SK-N-SH treated with all-trans-retinoic acid at 6 μM for 48 hours (cell line): ENCODE data around the gene LILRB3.

Experiments used
- ATAC-seq: fragments of 200-7000 bp; cut with Tn5 transposase; 3 replicates; pipeline ENCODE4 v1.9.1; 2020; ENCODE audit warnings: mild to moderate bottlenecking, moderate library complexity
- ARNTL ChIP-seq: fragments of 450-650 bp; formaldehyde crosslinking; IDR thresholded peaks from 2 replicates; pipeline ENCODE4 v1.5.0; 2020; ENCODE audit warnings: low read depth, mild to moderate bottlenecking, moderate library complexity, borderline replicate concordance
- CREB5 ChIP-seq: fragments of 250-450 bp; sonication (Bioruptor Pico); IDR thresholded peaks from 2 replicates; pipeline ENCODE4 v1.5.1; 2020; ENCODE audit warnings: low read depth, mild to moderate bottlenecking, moderate library complexity
- CSDC2 ChIP-seq: fragments of 250-450 bp; sonication (Bioruptor Pico); IDR thresholded peaks from 2 replicates; pipeline ENCODE4 v1.5.0; 2020; ENCODE audit warnings: mild to moderate bottlenecking, moderate library complexity
- CSRNP3 ChIP-seq: fragments of 250-450 bp; sonication (Bioruptor Pico); IDR thresholded peaks from 2 replicates; pipeline ENCODE4 v1.5.1; 2021; ENCODE audit warnings: mild to moderate bottlenecking, moderate library complexity
- ESRRG ChIP-seq: fragments of 250-450 bp; sonication (Bioruptor Pico); IDR thresholded peaks from 2 replicates; pipeline ENCODE4 v1.6.1; 2021; ENCODE audit warnings: mild to moderate bottlenecking
- GLIS3 ChIP-seq: fragments of 250-450 bp; sonication (Bioruptor Pico); IDR thresholded peaks from 2 replicates; pipeline ENCODE4 v1.5.0; 2020; ENCODE audit warnings: mild to moderate bottlenecking, moderate library complexity
- ISL1 ChIP-seq: fragments of 250-450 bp; sonication (Bioruptor Pico); IDR thresholded peaks from 2 replicates; pipeline ENCODE4 v2.1.2; 2022; ENCODE audit warnings: mild to moderate bottlenecking, moderate library complexity
- OSR1 ChIP-seq: fragments of 250-450 bp; sonication (Bioruptor Pico); IDR thresholded peaks from 2 replicates; pipeline ENCODE4 v1.8.0; 2022; ENCODE audit warnings: moderate library complexity, mild to moderate bottlenecking, inconsistent platforms
- PPARA ChIP-seq: fragments of 250-450 bp; sonication (Bioruptor Pico); IDR thresholded peaks from 2 replicates; pipeline ENCODE4 v1.5.0; 2020; ENCODE audit warnings: mild to moderate bottlenecking, borderline replicate concordance
- RARB ChIP-seq: fragments of 250-450 bp; sonication (Bioruptor Pico); IDR thresholded peaks from 2 replicates; pipeline ENCODE4 v1.8.0; 2021; ENCODE audit warnings: mild to moderate bottlenecking, moderate library complexity
- SNAI2 ChIP-seq: fragments of 250-450 bp; sonication (Bioruptor Pico); IDR thresholded peaks from 2 replicates; pipeline ENCODE4 v1.5.0; 2020; ENCODE audit warnings: mild to moderate bottlenecking, moderate library complexity
- TCF4 ChIP-seq: fragments of 250-450 bp; sonication (Bioruptor Pico); IDR thresholded peaks from 2 replicates; pipeline ENCODE4 v1.8.0; 2021; ENCODE audit warnings: mild to moderate bottlenecking, moderate library complexity, borderline replicate concordance
- TOX ChIP-seq: fragments of 250-450 bp; sonication (Bioruptor Pico); IDR thresholded peaks from 2 replicates; pipeline ENCODE4 v1.8.0; 2021; ENCODE audit warnings: mild to moderate bottlenecking, moderate library complexity, borderline replicate concordance
- TSHZ2 ChIP-seq: fragments of 250-450 bp; sonication (Bioruptor Pico); IDR thresholded peaks from 2 replicates; pipeline ENCODE4 v1.5.0; 2020; ENCODE audit warnings: mild to moderate bottlenecking, moderate library complexity
- ZC3H10 ChIP-seq: fragments of 250-450 bp; sonication (Bioruptor Pico); IDR thresholded peaks from 2 replicates; pipeline ENCODE4 v1.5.1; 2021; ENCODE audit warnings: mild to moderate bottlenecking, moderate library complexity
- ZFP3 ChIP-seq: fragments of 250-450 bp; sonication (Bioruptor Pico); IDR thresholded peaks from 2 replicates; pipeline ENCODE4 v1.5.0; 2020; ENCODE audit warnings: mild to moderate bottlenecking, moderate library complexity
- ZFP30 ChIP-seq: fragments of 450-650 bp; formaldehyde crosslinking; IDR thresholded peaks from 2 replicates; pipeline ENCODE4 v1.5.0; 2022; ENCODE audit warnings: mild to moderate bottlenecking, moderate library complexity
- ZNF565 ChIP-seq: fragments of 450-650 bp; formaldehyde crosslinking; conservative IDR thresholded peaks from 2 replicates; pipeline ENCODE4 v1.5.0; 2020; ENCODE audit warnings: low read depth, mild to moderate bottlenecking, moderate library complexity
- ZNF70 ChIP-seq: fragments of 450-650 bp; formaldehyde crosslinking; IDR thresholded peaks from 2 replicates; pipeline ENCODE4 v1.5.0; 2020; ENCODE audit warnings: mild to moderate bottlenecking, moderate library complexity
- ZNF8 ChIP-seq: fragments of 450-650 bp; formaldehyde crosslinking; IDR thresholded peaks from 2 replicates; pipeline ENCODE4 v1.5.0; 2020; ENCODE audit warnings: mild to moderate bottlenecking, moderate library complexity
- TF ChIP-seq, protein P1 (sequence below): fragments of 250-450 bp; sonication (Bioruptor Pico); IDR thresholded peaks from 2 replicates; pipeline ENCODE4 v1.8.0; 2021; ENCODE audit warnings: low read depth, mild to moderate bottlenecking, moderate library complexity, borderline replicate concordance
- TF ChIP-seq, protein P2 (sequence below): fragments of 250-450 bp; sonication (Bioruptor Pico); IDR thresholded peaks from 2 replicates; pipeline ENCODE4 v1.8.0; 2020; ENCODE audit warnings: mild to moderate bottlenecking, moderate library complexity, borderline replicate concordance

LILRB3 gene

DNA sequence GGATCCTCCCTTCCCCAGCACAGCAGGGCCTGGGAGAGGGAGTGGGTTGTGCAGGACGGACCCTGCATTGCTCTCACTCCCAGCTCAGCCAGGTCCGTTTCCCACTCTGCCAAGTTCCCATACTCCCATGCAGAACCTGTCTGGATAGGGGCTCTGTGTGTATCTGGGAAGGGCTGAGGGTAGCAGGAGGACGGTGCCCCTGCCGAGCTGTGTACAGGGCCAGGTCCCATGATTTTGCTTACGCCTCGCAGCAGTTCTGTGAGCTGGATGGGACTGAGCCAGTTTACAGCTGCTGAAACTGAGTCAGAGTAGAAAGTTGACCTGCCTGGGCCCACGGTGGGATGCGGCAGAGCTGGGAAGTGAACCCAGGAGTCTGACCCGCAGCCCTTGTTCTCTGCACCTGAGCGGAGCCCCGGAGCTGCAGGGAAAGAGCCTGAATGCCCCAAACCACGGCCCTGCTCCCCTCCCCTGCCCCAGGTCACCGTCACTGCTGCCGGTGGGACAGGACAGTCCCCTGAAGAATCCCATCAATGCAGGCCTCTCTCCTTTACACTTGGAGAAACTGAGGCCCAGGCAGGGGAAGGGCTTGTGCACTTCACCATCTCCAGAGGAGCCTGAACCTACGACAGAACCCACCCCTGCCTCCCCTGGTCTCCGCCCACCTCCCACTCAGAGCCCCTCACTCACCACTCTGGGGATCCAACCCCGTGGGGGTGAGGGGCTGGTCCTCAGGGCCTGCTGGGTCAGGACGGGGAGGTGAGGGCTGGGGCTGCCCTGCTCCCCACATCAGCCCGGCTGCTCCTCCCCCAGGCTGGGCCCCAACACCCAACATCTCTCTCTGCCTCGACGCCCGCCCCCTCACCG lies 30.8 kb upstream of the LILRB3 start:
- TF ChIP-seq SNAI2 (CRISPR knock-in tag) (no peak), ZFP3 (CRISPR knock-in tag) (no peak), CSDC2 (CRISPR knock-in tag) (no peak), TCF4 (CRISPR knock-in tag) (no peak), TOX (CRISPR knock-in tag) (no peak), ARNTL (CRISPR knock-in tag) (no peak), ZC3H10 (CRISPR knock-in tag) (no peak)
- ATAC-seq: no peak

- no peak for ATAC-seq
- no peak for TF ChIP-seq ZNF565 (CRISPR knock-in tag)
- TF ChIP-seq ZNF8: no peak
Measured at GRCh38 chr19:54252845-54253244, 30.0 kb upstream of the LILRB3 start.

GRCh38 chr19:54252243-54252642 lies 29.4 kb upstream of the LILRB3 start:
- no peak for ATAC-seq
- TF ChIP-seq ARNTL (CRISPR knock-in tag): no peak
- no peak for TF ChIP-seq OSR1 (CRISPR knock-in tag)
- no peak for TF ChIP-seq CSDC2 (CRISPR knock-in tag)
- no peak for TF ChIP-seq SNAI2 (CRISPR knock-in tag)
- TF ChIP-seq RARB (CRISPR knock-in tag): no peak

DNA sequence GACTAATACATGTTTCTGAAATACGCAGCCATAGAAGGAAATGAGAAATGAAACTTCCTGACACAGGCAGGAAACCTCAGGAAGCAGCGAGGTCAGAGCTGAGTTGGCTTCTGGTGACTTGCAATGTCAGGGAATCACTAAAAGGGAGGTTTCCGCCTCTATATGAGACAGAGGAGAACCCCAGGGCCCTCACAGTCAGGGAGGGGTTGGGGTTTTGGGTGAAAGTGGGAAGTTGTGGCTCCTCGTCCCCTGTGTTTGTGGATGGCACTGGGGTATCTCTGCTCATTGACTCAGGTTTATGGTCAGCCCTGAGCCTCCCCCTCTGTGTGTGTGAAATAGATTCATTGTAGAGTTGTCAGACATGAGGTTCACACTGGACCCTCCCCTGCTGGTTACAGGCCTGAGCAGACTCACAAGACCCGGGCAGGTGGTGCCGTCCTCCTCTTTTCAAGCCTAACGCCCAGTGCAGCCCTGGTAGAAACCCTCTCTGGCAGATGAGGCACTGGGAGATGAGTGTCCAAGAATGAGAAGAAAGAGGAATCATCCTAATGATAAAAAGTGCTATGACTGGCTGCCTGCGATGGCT lies 25.3 kb upstream of the LILRB3 start:
- ATAC-seq: peak; percentile 57
- TF ChIP-seq PPARA: no peak
- TF ChIP-seq TCF4 (CRISPR knock-in tag): no peak
- no peak for TF ChIP-seq GLIS3 (CRISPR knock-in tag)
- TF ChIP-seq ZNF70 (CRISPR knock-in tag): no peak
- no peak for TF ChIP-seq ZNF565 (CRISPR knock-in tag)
- TF ChIP-seq ARNTL (CRISPR knock-in tag): no peak
- no peak for TF ChIP-seq ISL1 (CRISPR knock-in tag)
- TF ChIP-seq CSRNP3 (CRISPR knock-in tag): no peak
- no peak for TF ChIP-seq CREB5 (CRISPR knock-in tag)
- no peak for TF ChIP-seq OSR1 (CRISPR knock-in tag)
- no peak for TF ChIP-seq CSDC2 (CRISPR knock-in tag)
- no peak for TF ChIP-seq ZNF8
- TF ChIP-seq SNAI2 (CRISPR knock-in tag): no peak
- no peak for TF ChIP-seq TSHZ2 (CRISPR knock-in tag)
- TF ChIP-seq ZFP30 (CRISPR knock-in tag): no peak
- no peak for TF ChIP-seq ESRRG
- TF ChIP-seq, protein P1, sequence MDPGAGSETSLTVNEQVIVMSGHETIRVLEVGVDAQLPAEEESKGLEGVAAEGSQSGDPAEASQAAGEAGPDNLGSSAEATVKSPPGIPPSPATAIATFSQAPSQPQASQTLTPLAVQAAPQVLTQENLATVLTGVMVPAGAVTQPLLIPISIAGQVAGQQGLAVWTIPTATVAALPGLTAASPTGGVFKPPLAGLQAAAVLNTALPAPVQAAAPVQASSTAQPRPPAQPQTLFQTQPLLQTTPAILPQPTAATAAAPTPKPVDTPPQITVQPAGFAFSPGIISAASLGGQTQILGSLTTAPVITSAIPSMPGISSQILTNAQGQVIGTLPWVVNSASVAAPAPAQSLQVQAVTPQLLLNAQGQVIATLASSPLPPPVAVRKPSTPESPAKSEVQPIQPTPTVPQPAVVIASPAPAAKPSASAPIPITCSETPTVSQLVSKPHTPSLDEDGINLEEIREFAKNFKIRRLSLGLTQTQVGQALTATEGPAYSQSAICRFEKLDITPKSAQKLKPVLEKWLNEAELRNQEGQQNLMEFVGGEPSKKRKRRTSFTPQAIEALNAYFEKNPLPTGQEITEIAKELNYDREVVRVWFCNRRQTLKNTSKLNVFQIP (CRISPR knock-in tag): no peak
- TF ChIP-seq, protein P2, sequence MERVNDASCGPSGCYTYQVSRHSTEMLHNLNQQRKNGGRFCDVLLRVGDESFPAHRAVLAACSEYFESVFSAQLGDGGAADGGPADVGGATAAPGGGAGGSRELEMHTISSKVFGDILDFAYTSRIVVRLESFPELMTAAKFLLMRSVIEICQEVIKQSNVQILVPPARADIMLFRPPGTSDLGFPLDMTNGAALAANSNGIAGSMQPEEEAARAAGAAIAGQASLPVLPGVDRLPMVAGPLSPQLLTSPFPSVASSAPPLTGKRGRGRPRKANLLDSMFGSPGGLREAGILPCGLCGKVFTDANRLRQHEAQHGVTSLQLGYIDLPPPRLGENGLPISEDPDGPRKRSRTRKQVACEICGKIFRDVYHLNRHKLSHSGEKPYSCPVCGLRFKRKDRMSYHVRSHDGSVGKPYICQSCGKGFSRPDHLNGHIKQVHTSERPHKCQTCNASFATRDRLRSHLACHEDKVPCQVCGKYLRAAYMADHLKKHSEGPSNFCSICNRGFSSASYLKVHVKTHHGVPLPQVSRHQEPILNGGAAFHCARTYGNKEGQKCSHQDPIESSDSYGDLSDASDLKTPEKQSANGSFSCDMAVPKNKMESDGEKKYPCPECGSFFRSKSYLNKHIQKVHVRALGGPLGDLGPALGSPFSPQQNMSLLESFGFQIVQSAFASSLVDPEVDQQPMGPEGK (CRISPR knock-in tag): no peak
- TF ChIP-seq ZC3H10 (CRISPR knock-in tag): no peak
